GM23248 (cell line): Measurements from ENCODE around the gene NSD1.

Source experiments
- EZH2 ChIP-seq: fragments of 200-600 bp; sonication (generic); IDR thresholded peaks from 2 replicates; pipeline ENCODE4 v1.6.1; 2018; ENCODE audit warnings: antibody characterized with exemption, mild to moderate bottlenecking; ENCODE audit not compliant: insufficient read depth, poor library complexity, severe bottlenecking
- EZH2phosphoT487 ChIP-seq: fragments of 200-600 bp; sonication (generic); IDR thresholded peaks from 2 replicates; pipeline ENCODE4 v1.6.1; 2018; ENCODE audit warnings: antibody characterized with exemption, moderate library complexity, mild to moderate bottlenecking, low read depth; ENCODE audit not compliant: insufficient read depth

GRCh38 chr5:177093803-177094202 lies 39.8 kb upstream of the NSD1 start:
- TF ChIP-seq EZH2phosphoT487 = no peak
- TF ChIP-seq EZH2 = no peak
